Karpas-422 (cell line): ENCODE data around the gene CDCA8. TPM values are rescaled to one million over a fixed set of nuclear protein-coding genes. Genes with fewer than 3 reads are reported as not detected.

ENCODE experiments used
- DNase-seq: peaks from one replicate; pipeline ENCODE4 v3.0.0-alpha.2; 2015
- H2AFZ ChIP-seq: fragments of 200-600 bp; sonication (generic); 2 replicates; pipeline ENCODE4 v1.6.1; 2014; ENCODE audit warnings: antibody characterized with exemption, low read length, mixed read lengths
- H3K27ac ChIP-seq: fragments of 200-600 bp; sonication (generic); 2 replicates; pipeline ENCODE4 v1.5.1; 2014; ENCODE audit warnings: mild to moderate bottlenecking, low read length, moderate library complexity
- H3K27me3 ChIP-seq: fragments of 200-600 bp; sonication (generic); 2 replicates; pipeline ENCODE4 v1.6.1; 2014; ENCODE audit warnings: low read length, mixed read lengths
- H3K36me3 ChIP-seq: fragments of 200-600 bp; sonication (generic); 2 replicates; pipeline ENCODE4 v1.6.1; 2014; ENCODE audit warnings: low read length, mixed read lengths; ENCODE audit not compliant: insufficient read depth
- H3K4me1 ChIP-seq: fragments of 200-600 bp; sonication (generic); 2 replicates; pipeline ENCODE4 v1.6.1; 2014; ENCODE audit warnings: mild to moderate bottlenecking, low read length, mixed read lengths
- H3K4me2 ChIP-seq: fragments of 200-600 bp; sonication (generic); 2 replicates; pipeline ENCODE4 v1.6.1; 2014; ENCODE audit warnings: low read length, low read depth, mild to moderate bottlenecking; ENCODE audit not compliant: poor library complexity, severe bottlenecking
- H3K4me3 ChIP-seq: fragments of 200-600 bp; sonication (generic); 2 replicates; pipeline ENCODE4 v1.5.1; 2014; ENCODE audit warnings: mild to moderate bottlenecking, antibody characterized with exemption, low read length, mixed read lengths
- H3K79me2 ChIP-seq: fragments of 200-600 bp; sonication (generic); 2 replicates; pipeline ENCODE4 v1.6.1; 2014; ENCODE audit warnings: mild to moderate bottlenecking, low read length, mixed read lengths
- H3K9ac ChIP-seq: fragments of 200-600 bp; sonication (generic); 2 replicates; pipeline ENCODE4 v1.6.0; 2014; ENCODE audit warnings: low read length
- H3K9me2 ChIP-seq: fragments of 200-600 bp; sonication (generic), shearing (Covaris generic); replicated peaks from 2 replicates; pipeline ENCODE4 v1.6.0; 2014; ENCODE audit warnings: mild to moderate bottlenecking, low read length, moderate library complexity; ENCODE audit not compliant: insufficient read depth
- H3K9me3 ChIP-seq: fragments of 300-700, 200-600 bp; sonication (generic); 2 replicates; pipeline ENCODE4 v1.6.1; 2014; ENCODE audit warnings: low read length, mixed read lengths
- H4K20me1 ChIP-seq: fragments of 200-600 bp; sonication (generic); 2 replicates; pipeline ENCODE4 v1.6.1; 2014; ENCODE audit warnings: mild to moderate bottlenecking, antibody characterized with exemption, low read length, low read depth; ENCODE audit not compliant: insufficient read depth
- total RNA-seq: library from RNA; depleted of rRNA; stranded (reverse); fragments of >200 nt; shearing (Covaris generic); gene quantifications from 2 replicates; pipeline ENCODE4 v1.2.3, GENCODE V29; 2014; ENCODE audit warnings: low replicate concordance

CDCA8 gene
- total RNA-seq, 1 experiment from 2014 or later: 33.1 TPM

- H3K4me1 ChIP-seq: no peaks in the 10 kb centered on the region
- H3K9me3 ChIP-seq: no peaks in the 10 kb centered on the region
- H4K20me1 ChIP-seq: no peaks in the 10 kb centered on the region
- H3K36me3 ChIP-seq: no peaks in the 10 kb centered on the region
- no peak overlapping the region for H3K4me3 ChIP-seq
- no peak for DNase-seq
- H3K4me2 ChIP-seq: no peak overlapping the region
- H3K9me2 ChIP-seq: no peaks in the 10 kb centered on the region
- no peak overlapping the region for H3K9ac ChIP-seq
- no peak overlapping the region for H2AFZ ChIP-seq
- no peaks in the 10 kb centered on the region for H3K79me2 ChIP-seq
- H3K27me3 ChIP-seq: no peaks in the 10 kb centered on the region
- no peak overlapping the region for H3K27ac ChIP-seq
These were observed 28.2 kb downstream of the CDCA8 start for GRCh38 chr1:37720231-37721130.

GRCh38 chr1:37721565-37721964 is 29.2 kb downstream of the CDCA8 start:
- no peaks in the 10 kb centered on the region for H3K79me2 ChIP-seq
- no peaks in the 10 kb centered on the region for H3K4me1 ChIP-seq
- no peak overlapping the region for H3K4me2 ChIP-seq
- no peak overlapping the region for H3K27ac ChIP-seq
- H3K9ac ChIP-seq: no peak overlapping the region
- H3K27me3 ChIP-seq: no peaks in the 10 kb centered on the region
- H3K4me3 ChIP-seq: no peak overlapping the region
- H4K20me1 ChIP-seq: no peaks in the 10 kb centered on the region
- H2AFZ ChIP-seq: no peak overlapping the region
- no peak for DNase-seq
- H3K9me2 ChIP-seq: no peaks in the 10 kb centered on the region
- no peaks in the 10 kb centered on the region for H3K36me3 ChIP-seq
- no peaks in the 10 kb centered on the region for H3K9me3 ChIP-seq

- no peak for DNase-seq
- Histone ChIP-seq H3K27me3 (no peaks in the 10 kb centered on the region), H3K4me2 (no peak overlapping the region), H3K9ac (no peak overlapping the region), H3K27ac (no peak overlapping the region), H2AFZ (no peak overlapping the region), H3K4me3 (no peak overlapping the region), H3K4me1 (no peaks in the 10 kb centered on the region), H3K36me3 (no peaks in the 10 kb centered on the region), H3K9me2 (no peaks in the 10 kb centered on the region), H3K9me3 (no peaks in the 10 kb centered on the region), H4K20me1 (no peaks in the 10 kb centered on the region), H3K79me2 (no peaks in the 10 kb centered on the region)
These were observed 30.1 kb downstream of the CDCA8 start for GRCh38 chr1:37722181-37723071.

- no peaks in the 10 kb centered on the region for H3K36me3 ChIP-seq
- no peaks in the 10 kb centered on the region for H4K20me1 ChIP-seq
- no peaks in the 10 kb centered on the region for H3K9me2 ChIP-seq
- no peaks in the 10 kb centered on the region for H3K4me1 ChIP-seq
- DNase-seq: no peak
- H3K9me3 ChIP-seq: no peaks in the 10 kb centered on the region
- no peak overlapping the region for H2AFZ ChIP-seq
- no peak overlapping the region for H3K9ac ChIP-seq
- H3K79me2 ChIP-seq: no peaks in the 10 kb centered on the region
- no peaks in the 10 kb centered on the region for H3K27me3 ChIP-seq
- H3K4me3 ChIP-seq: no peak overlapping the region
- H3K27ac ChIP-seq: no peak overlapping the region
- H3K4me2 ChIP-seq: no peak overlapping the region
These were observed 30.7 kb downstream of the CDCA8 start for GRCh38 chr1:37723072-37723389.

- H3K9me3 ChIP-seq: no peaks in the 10 kb centered on the region
- H3K36me3 ChIP-seq: no peaks in the 10 kb centered on the region
- no peak overlapping the region for H3K4me2 ChIP-seq
- no peak overlapping the region for H3K9ac ChIP-seq
- no peak overlapping the region for H3K27ac ChIP-seq
- H2AFZ ChIP-seq: no peak overlapping the region
- H4K20me1 ChIP-seq: no peaks in the 10 kb centered on the region
- H3K79me2 ChIP-seq: no peaks in the 10 kb centered on the region
- no peak overlapping the region for H3K4me3 ChIP-seq
- no peaks in the 10 kb centered on the region for H3K27me3 ChIP-seq
- H3K9me2 ChIP-seq: no peaks in the 10 kb centered on the region
- no peak for DNase-seq
- H3K4me1 ChIP-seq: no peaks in the 10 kb centered on the region
These were observed 31.2 kb downstream of the CDCA8 start for GRCh38 chr1:37723390-37724078.

- no peak overlapping the region for H3K4me2 ChIP-seq
- H4K20me1 ChIP-seq: no peaks in the 10 kb centered on the region
- no peaks in the 10 kb centered on the region for H3K4me1 ChIP-seq
- no peaks in the 10 kb centered on the region for H3K9me2 ChIP-seq
- H3K9ac ChIP-seq: no peak overlapping the region
- H3K79me2 ChIP-seq: no peaks in the 10 kb centered on the region
- H3K4me3 ChIP-seq: no peak overlapping the region
- no peak for DNase-seq
- no peak overlapping the region for H3K27ac ChIP-seq
- H3K9me3 ChIP-seq: no peaks in the 10 kb centered on the region
- H3K36me3 ChIP-seq: no peaks in the 10 kb centered on the region
- H3K27me3 ChIP-seq: no peaks in the 10 kb centered on the region
- H2AFZ ChIP-seq: no peak overlapping the region
These were observed 32.3 kb downstream of the CDCA8 start for GRCh38 chr1:37724575-37724974.

GRCh38 chr1:37725851-37726613 is 33.7 kb downstream of the CDCA8 start:
- no peaks in the 10 kb centered on the region for H3K79me2 ChIP-seq
- H3K4me2 ChIP-seq: no peak overlapping the region
- H3K9me2 ChIP-seq: no peaks in the 10 kb centered on the region
- no peak overlapping the region for H3K27ac ChIP-seq
- no peak for DNase-seq
- no peaks in the 10 kb centered on the region for H3K27me3 ChIP-seq
- no peaks in the 10 kb centered on the region; the same call in 1 of the 2 replicates for H3K4me1 ChIP-seq
- H3K36me3 ChIP-seq: no peaks in the 10 kb centered on the region
- no peak overlapping the region for H2AFZ ChIP-seq
- H3K4me3 ChIP-seq: no peak overlapping the region
- H3K9ac ChIP-seq: no peak overlapping the region
- H4K20me1 ChIP-seq: no peaks in the 10 kb centered on the region
- H3K9me3 ChIP-seq: no peaks in the 10 kb centered on the region
